ENCODE measurements around the gene MYZAP.
A peak's percentile ranks its signal among the peaks of the same experiment; 100 is the strongest.

MYZAP gene

GRCh38 chr15:57591822-57592367 lies at the start of gene MYZAP:
TSS of gene MYZAP (plus strand) at chr15:57591904. CDS start at chr15:57592035, 131 bp downstream.
- no peak for FAIRE-seq
- no peak for DNase-seq (ENCODE audit: low spot score)

- FAIRE-seq = no peak
These were observed 49.2 kb upstream of the MYZAP start for GRCh38 chr15:57542505-57542817.

GRCh38 chr15:57544848-57545480 lies 46.7 kb upstream of the MYZAP start:
- no peak for FAIRE-seq

More at GRCh38 chr15:57542505-57542817, 49.2 kb upstream of the MYZAP start:
- no peak for DNase-seq (ENCODE audit: low spot score)

GRCh38 chr15:57545995-57546394 lies 45.7 kb upstream of the MYZAP start:
- no peak for FAIRE-seq
- DNase-seq (ENCODE audit: low spot score) = no peak

More at GRCh38 chr15:57544848-57545480, 46.7 kb upstream of the MYZAP start:
- no peak for DNase-seq (ENCODE audit: low spot score)

GRCh38 chr15:57547243-57547755 lies 44.4 kb upstream of the MYZAP start:
- no peak for DNase-seq (ENCODE audit: low spot score)
- FAIRE-seq = no peak

- no peak for DNase-seq (ENCODE audit: low spot score)
- no peak for FAIRE-seq
These were observed 43.4 kb upstream of the MYZAP start for GRCh38 chr15:57548351-57548750.

GRCh38 chr15:57548835-57549234 lies 42.9 kb upstream of the MYZAP start:
- DNase-seq (ENCODE audit: low spot score) (no peak), FAIRE-seq (no peak)

- no peak for DNase-seq (ENCODE audit: low spot score)
- FAIRE-seq = no peak
These were observed 41.8 kb upstream of the MYZAP start for GRCh38 chr15:57549935-57550334.

GRCh38 chr15:57550640-57551039 lies 41.1 kb upstream of the MYZAP start:
- no peak for DNase-seq (ENCODE audit: low spot score)
- no peak for FAIRE-seq

GRCh38 chr15:57551715-57552677 lies 39.7 kb upstream of the MYZAP start:
- FAIRE-seq (peak; percentile 88), DNase-seq (ENCODE audit: low spot score) (peak; percentile 76)

- FAIRE-seq = no peak
- DNase-seq (ENCODE audit: low spot score) = no peak
These were observed 38.9 kb upstream of the MYZAP start for GRCh38 chr15:57552678-57553334.

- FAIRE-seq = no peak
- DNase-seq (ENCODE audit: low spot score) = no peak
These were observed 38.2 kb upstream of the MYZAP start for GRCh38 chr15:57553526-57553925.

- DNase-seq (ENCODE audit: low spot score) (no peak), FAIRE-seq (no peak)
These were observed 37.5 kb upstream of the MYZAP start for GRCh38 chr15:57554063-57554811.

GRCh38 chr15:57554812-57555179 lies 36.9 kb upstream of the MYZAP start:
- DNase-seq (ENCODE audit: low spot score) = no peak
- FAIRE-seq = no peak

- FAIRE-seq = no peak
- no peak for DNase-seq (ENCODE audit: low spot score)
These were observed 36.4 kb upstream of the MYZAP start for GRCh38 chr15:57555270-57555669.

GRCh38 chr15:57556040-57556439 lies 35.7 kb upstream of the MYZAP start:
- DNase-seq (ENCODE audit: low spot score) = no peak
- FAIRE-seq = no peak

- no peak for FAIRE-seq
- DNase-seq (ENCODE audit: low spot score) = no peak
These were observed 34.4 kb upstream of the MYZAP start for GRCh38 chr15:57557267-57557666.

- DNase-seq (ENCODE audit: low spot score) = no peak
- no peak for FAIRE-seq
These were observed 33.9 kb upstream of the MYZAP start for GRCh38 chr15:57557810-57558209.

- FAIRE-seq (no peak), DNase-seq (ENCODE audit: low spot score) (peak; percentile 15)
These were observed 31.8 kb upstream of the MYZAP start for GRCh38 chr15:57559875-57560274.

GRCh38 chr15:57561041-57561711 lies 30.5 kb upstream of the MYZAP start:
- DNase-seq (ENCODE audit: low spot score) (peak; percentile 43), FAIRE-seq (no peak)
